H54 (cell line): ENCODE data around the gene SCRT2.
A peak's percentile ranks its signal among the peaks of the same experiment; 100 is the strongest.

Experiments
- DNase-seq: peaks from one replicate; pipeline ENCODE4 v3.0.0; 2011; ENCODE audit warnings: low spot score, mixed read lengths; ENCODE audit not compliant: insufficient read length
- FAIRE-seq: peaks from 3 replicates; lab custom pipeline; 2011; peaks lifted over from hg19 to GRCh38; lab: Jason Lieb, UNC
- POLR2A ChIP-seq: IDR thresholded peaks from 2 replicates; pipeline ENCODE4 v1.6.1; 2011; ENCODE audit warnings: low read depth, mild to moderate bottlenecking, low read length

Gene SCRT2

GRCh38 chr20:658202-658601, 17.4 kb downstream of the SCRT2 start:
- FAIRE-seq: no peak
- no peak for DNase-seq
- TF ChIP-seq POLR2A: no peak

GRCh38 chr20:655726-656624, 19.6 kb downstream of the SCRT2 start:
- no peak for FAIRE-seq
- DNase-seq: no peak
- TF ChIP-seq POLR2A: no peak

- DNase-seq (no peak), FAIRE-seq (no peak)
- no peak for TF ChIP-seq POLR2A
Measured at GRCh38 chr20:654417-654750, 21.2 kb downstream of the SCRT2 start.

GRCh38 chr20:653590-654416, 21.8 kb downstream of the SCRT2 start:
- DNase-seq (no peak), FAIRE-seq (no peak)
- TF ChIP-seq POLR2A: peak; percentile 39; the same call in 1 of the 2 replicates

- TF ChIP-seq POLR2A: peak; percentile 88
- DNase-seq (peak; percentile 96), FAIRE-seq (no peak)
Measured at GRCh38 chr20:653110-653589, 22.5 kb downstream of the SCRT2 start, which contains the start of gene SRXN1. Gene SRXN1 (minus strand): TSS chr20:653200. CDS start chr20:653185, 15 bp downstream.

- FAIRE-seq (no peak), DNase-seq (no peak)
- no peak for TF ChIP-seq POLR2A
Measured at GRCh38 chr20:652615-653109, 22.9 kb downstream of the SCRT2 start.

- TF ChIP-seq POLR2A: no peak
Measured at GRCh38 chr20:651713-652614, 23.6 kb downstream of the SCRT2 start.

GRCh38 chr20:650954-651353, 24.6 kb downstream of the SCRT2 start:
- DNase-seq: no peak
- no peak for TF ChIP-seq POLR2A
- FAIRE-seq: no peak

More at GRCh38 chr20:651713-652614, 23.6 kb downstream of the SCRT2 start:
- no peak for DNase-seq
- FAIRE-seq: no peak

GRCh38 chr20:650281-650680, 25.3 kb downstream of the SCRT2 start:
- no peak for FAIRE-seq
- no peak for DNase-seq
- TF ChIP-seq POLR2A: no peak

- no peak for TF ChIP-seq POLR2A
- FAIRE-seq (no peak), DNase-seq (no peak)
Measured at GRCh38 chr20:647479-648019, 28.1 kb downstream of the SCRT2 start.

GRCh38 chr20:646868-647233, 28.8 kb downstream of the SCRT2 start:
- no peak for TF ChIP-seq POLR2A
- DNase-seq (no peak), FAIRE-seq (no peak)

GRCh38 chr20:646107-646867, 29.3 kb downstream of the SCRT2 start:
- DNase-seq (no peak), FAIRE-seq (no peak)
- TF ChIP-seq POLR2A: no peak
